ENCODE measurements around the gene AQP12A.

DNA sequence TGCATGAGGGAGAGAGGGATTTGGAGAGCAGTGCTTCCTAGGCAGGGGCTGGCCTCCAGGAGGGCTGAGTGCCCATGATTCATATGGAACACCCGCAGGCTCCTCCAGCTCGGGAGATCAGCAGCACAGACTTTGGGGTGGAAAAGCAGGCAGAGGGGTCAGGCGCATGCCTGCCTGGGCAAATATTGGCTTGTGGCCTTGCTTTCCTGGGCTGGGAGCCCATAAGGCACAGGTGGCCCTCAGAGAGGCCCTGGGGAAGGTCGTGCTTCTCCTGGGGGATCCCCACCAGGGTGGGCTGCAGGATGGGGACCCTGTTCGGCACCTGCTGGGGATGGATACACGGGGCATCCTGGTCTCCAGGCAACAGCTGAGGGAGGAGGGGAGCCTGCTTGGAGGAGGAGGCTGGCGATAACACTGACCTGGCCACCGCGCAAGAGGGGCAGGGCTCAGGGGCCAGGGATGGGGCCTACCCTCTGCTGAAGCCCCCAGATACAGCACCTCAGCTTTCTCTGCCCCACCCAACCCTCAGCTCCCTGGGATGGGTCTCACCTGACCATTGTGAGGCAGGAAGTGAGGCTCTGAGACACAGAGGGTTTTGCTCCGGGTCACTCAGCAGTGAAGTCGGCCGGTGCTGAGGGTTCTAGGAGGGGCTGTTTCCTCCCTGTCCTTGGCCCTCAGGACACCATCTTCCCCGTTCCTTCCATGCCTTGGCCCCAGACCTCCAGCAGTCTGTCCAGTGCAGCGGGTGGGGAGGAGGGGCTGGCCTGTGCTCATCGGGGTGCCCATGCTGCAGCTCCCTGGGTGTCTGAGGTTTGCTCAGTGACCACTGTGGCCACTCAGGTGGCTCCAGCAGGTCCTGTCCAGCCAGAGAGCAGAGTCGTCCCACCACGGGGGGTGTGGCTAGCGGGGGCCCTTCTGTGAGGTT is 12.0 kb downstream of the AQP12A start:
- TF ChIP-seq, protein P1, sequence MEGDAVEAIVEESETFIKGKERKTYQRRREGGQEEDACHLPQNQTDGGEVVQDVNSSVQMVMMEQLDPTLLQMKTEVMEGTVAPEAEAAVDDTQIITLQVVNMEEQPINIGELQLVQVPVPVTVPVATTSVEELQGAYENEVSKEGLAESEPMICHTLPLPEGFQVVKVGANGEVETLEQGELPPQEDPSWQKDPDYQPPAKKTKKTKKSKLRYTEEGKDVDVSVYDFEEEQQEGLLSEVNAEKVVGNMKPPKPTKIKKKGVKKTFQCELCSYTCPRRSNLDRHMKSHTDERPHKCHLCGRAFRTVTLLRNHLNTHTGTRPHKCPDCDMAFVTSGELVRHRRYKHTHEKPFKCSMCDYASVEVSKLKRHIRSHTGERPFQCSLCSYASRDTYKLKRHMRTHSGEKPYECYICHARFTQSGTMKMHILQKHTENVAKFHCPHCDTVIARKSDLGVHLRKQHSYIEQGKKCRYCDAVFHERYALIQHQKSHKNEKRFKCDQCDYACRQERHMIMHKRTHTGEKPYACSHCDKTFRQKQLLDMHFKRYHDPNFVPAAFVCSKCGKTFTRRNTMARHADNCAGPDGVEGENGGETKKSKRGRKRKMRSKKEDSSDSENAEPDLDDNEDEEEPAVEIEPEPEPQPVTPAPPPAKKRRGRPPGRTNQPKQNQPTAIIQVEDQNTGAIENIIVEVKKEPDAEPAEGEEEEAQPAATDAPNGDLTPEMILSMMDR (IDR thresholded peaks at IDR 0.05) = no peak
- no peak for TF ChIP-seq EZH2 (IDR thresholded peaks at IDR 0.05; ENCODE audit: borderline replicate concordance, insufficient read depth, low read depth, low read length, poor library complexity, severe bottlenecking)
